DND-41 (cell line): ENCODE results near the gene ERGIC1.

Experiments used
- ATAC-seq: fragments of 200-7000 bp; cut with Tn5 transposase; 3 replicates; pipeline ENCODE4 v1.9.1; 2021; ENCODE audit warnings: low read depth; ENCODE audit not compliant: insufficient read depth
- DNase-seq: peaks from one replicate; pipeline ENCODE4 v3.0.0-alpha.2; 2020
- H2AFZ ChIP-seq: 2 replicates; pipeline ENCODE4 v1.6.0; 2012; ENCODE audit warnings: low read depth, low read length
- H3K27ac ChIP-seq: 2 replicates; pipeline ENCODE4 v1.5.1; 2012; ENCODE audit warnings: low read length, inconsistent platforms
- H3K27me3 ChIP-seq: fragments of 200-600 bp; sonication (generic); 2 replicates; pipeline ENCODE4 v1.6.0; 2012; ENCODE audit warnings: low read length, mild to moderate bottlenecking, inconsistent platforms; ENCODE audit not compliant: insufficient read depth, poor library complexity
- H3K36me3 ChIP-seq: 2 replicates; pipeline ENCODE4 v1.5.1; 2012; ENCODE audit warnings: low read length, inconsistent platforms; ENCODE audit not compliant: insufficient read depth
- H3K4me1 ChIP-seq: 2 replicates; pipeline ENCODE4 v1.5.1; 2012; ENCODE audit warnings: mild to moderate bottlenecking, low read length; ENCODE audit not compliant: insufficient read depth
- H3K4me2 ChIP-seq: 2 replicates; pipeline ENCODE4 v1.6.0; 2012; ENCODE audit warnings: mild to moderate bottlenecking, moderate library complexity, low read length, inconsistent platforms; ENCODE audit not compliant: insufficient read depth
- H3K4me3 ChIP-seq, 2 experiments: fragments of 200-600 bp in 1 of 2; shearing (Covaris generic) in 1 of 2; 2 replicates each; pipeline ENCODE4 v1.5.1; 2012 to 2016; ENCODE audit warnings: inconsistent platforms in 2 of 2, low read length in 2 of 2, mild to moderate bottlenecking in 2 of 2, low read depth in 1 of 2, moderate library complexity in 1 of 2
- H3K79me2 ChIP-seq: 2 replicates; pipeline ENCODE4 v1.6.0; 2012; ENCODE audit warnings: low read length, inconsistent platforms; ENCODE audit not compliant: insufficient read depth
- H3K9ac ChIP-seq: 2 replicates; pipeline ENCODE4 v1.6.0; 2012; ENCODE audit warnings: low read depth, mild to moderate bottlenecking, inconsistent platforms, low read length, moderate library complexity
- H3K9me3 ChIP-seq: 2 replicates; pipeline ENCODE4 v1.5.1; 2012; ENCODE audit warnings: low read length, moderate library complexity, mild to moderate bottlenecking, inconsistent platforms; ENCODE audit not compliant: insufficient read depth, severe bottlenecking
- H4K20me1 ChIP-seq: 2 replicates; pipeline ENCODE4 v1.6.0; 2012; ENCODE audit warnings: low read length; ENCODE audit not compliant: insufficient read depth
- EZH2 ChIP-seq: IDR thresholded peaks from 3 replicates; pipeline ENCODE4 v1.6.1; 2012; ENCODE audit warnings: borderline replicate concordance, low read depth, mild to moderate bottlenecking, moderate library complexity, low read length, inconsistent platforms; ENCODE audit not compliant: severe bottlenecking
- TF ChIP-seq, protein P1 (sequence below): IDR thresholded peaks from 2 replicates; pipeline ENCODE4 v1.5.1; 2012; ENCODE audit warnings: borderline replicate concordance, low read length, moderate library complexity, mild to moderate bottlenecking; ENCODE audit not compliant: poor library complexity, severe bottlenecking; ENCODE audit errors: extremely low read depth

Gene ERGIC1

DNA sequence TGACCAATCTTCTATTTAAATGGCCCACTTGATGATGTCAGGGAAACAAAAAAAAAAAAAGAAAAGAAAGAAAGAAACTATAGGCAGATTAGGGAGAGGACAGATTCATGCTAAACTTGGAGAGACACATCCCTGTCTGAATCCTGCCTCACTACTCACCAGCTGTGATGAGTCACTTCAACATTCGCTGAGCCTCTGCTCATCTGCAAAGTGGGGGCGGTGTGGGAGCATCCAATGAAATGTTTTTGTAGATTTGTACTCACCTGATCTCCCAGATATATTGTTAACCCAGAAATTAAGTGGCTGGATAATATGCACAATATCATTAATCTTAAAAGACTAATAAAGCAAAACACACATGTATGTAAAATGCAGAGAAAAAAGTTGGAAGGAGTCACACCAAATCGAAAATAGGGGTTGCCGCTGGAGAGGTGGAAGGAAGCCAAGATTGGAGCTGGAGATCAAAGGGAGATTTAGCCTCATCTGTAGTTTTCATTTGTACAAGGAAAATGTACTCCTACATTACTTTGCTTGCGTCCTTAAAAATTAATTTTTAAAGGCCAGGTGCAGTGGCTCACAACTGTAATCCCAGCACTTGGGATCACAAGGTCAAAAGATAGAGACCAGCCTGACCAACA lies 17.0 kb upstream of the ERGIC1 start:
- Histone ChIP-seq H2AFZ (no peak overlapping the region), H3K4me2 (no peak overlapping the region), H3K79me2 (no peaks in the 10 kb centered on the region), H3K27me3 (peaks cover 4% of the 10 kb centered on the region), H3K27ac (no peak overlapping the region), H3K9ac (no peak overlapping the region), H3K4me3 (no peak overlapping the region), H3K4me1 (no peaks in the 10 kb centered on the region), H3K36me3 (no peaks in the 10 kb centered on the region), H4K20me1 (no peaks in the 10 kb centered on the region), H3K9me3 (no peaks in the 10 kb centered on the region)
- TF ChIP-seq, protein P1, sequence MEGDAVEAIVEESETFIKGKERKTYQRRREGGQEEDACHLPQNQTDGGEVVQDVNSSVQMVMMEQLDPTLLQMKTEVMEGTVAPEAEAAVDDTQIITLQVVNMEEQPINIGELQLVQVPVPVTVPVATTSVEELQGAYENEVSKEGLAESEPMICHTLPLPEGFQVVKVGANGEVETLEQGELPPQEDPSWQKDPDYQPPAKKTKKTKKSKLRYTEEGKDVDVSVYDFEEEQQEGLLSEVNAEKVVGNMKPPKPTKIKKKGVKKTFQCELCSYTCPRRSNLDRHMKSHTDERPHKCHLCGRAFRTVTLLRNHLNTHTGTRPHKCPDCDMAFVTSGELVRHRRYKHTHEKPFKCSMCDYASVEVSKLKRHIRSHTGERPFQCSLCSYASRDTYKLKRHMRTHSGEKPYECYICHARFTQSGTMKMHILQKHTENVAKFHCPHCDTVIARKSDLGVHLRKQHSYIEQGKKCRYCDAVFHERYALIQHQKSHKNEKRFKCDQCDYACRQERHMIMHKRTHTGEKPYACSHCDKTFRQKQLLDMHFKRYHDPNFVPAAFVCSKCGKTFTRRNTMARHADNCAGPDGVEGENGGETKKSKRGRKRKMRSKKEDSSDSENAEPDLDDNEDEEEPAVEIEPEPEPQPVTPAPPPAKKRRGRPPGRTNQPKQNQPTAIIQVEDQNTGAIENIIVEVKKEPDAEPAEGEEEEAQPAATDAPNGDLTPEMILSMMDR: no peak
- TF ChIP-seq EZH2: no peak
- ATAC-seq (no peak), DNase-seq (no peak)

DNA sequence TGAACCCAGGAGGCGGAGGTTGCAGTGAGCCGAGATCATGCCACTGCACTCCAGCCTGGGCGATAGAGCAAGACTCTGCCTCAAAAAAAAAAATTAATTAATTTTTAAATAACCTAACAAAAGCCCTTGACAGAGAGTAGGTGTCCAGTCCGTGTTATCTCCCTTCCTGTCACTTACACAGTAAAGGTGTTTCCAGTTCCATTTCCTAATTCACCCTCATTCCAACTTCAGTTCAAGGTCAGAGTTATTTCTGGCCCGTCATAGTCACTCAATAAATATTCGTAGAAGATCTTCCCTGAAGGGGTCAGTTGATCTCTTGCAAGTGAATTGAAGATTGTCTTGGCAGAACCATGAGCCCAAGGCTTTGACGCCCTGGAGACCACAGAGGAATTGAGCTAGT lies 16.4 kb upstream of the ERGIC1 start:
- Histone ChIP-seq H3K4me2 (no peak overlapping the region), H3K9ac (no peak overlapping the region), H3K9me3 (no peaks in the 10 kb centered on the region), H4K20me1 (no peaks in the 10 kb centered on the region), H2AFZ (no peak overlapping the region), H3K27me3 (peaks cover 4% of the 10 kb centered on the region), H3K79me2 (no peaks in the 10 kb centered on the region), H3K4me1 (no peaks in the 10 kb centered on the region), H3K36me3 (no peaks in the 10 kb centered on the region), H3K4me3 (no peak overlapping the region), H3K27ac (no peak overlapping the region)
- TF ChIP-seq, protein P1: no peak
- no peak for TF ChIP-seq EZH2
- DNase-seq (no peak), ATAC-seq (no peak)

DNA sequence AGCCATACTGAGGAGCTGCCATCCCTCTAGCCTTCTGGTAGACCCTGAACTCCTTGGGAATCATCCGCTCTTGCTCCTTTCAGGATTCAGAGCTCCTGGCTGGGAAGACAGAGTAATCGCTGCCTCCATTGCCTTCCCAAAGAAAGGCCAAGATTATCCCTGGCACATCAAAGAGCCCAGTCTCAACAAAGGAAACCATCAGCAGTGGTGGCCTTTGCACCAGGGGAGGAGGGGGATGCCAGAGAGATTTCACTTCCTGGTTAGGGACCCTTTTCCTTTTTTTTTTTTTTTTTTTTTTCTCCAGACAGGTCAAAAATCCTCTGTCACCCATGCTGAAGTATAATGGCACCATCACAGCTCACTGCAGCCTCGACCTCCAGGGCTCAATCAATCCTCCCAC lies 16.0 kb upstream of the ERGIC1 start:
- DNase-seq (no peak), ATAC-seq (no peak)
- H3K9ac ChIP-seq: no peak overlapping the region
- no peaks in the 10 kb centered on the region for H4K20me1 ChIP-seq
- no peak overlapping the region for H3K4me2 ChIP-seq
- no peak overlapping the region for H3K4me3 ChIP-seq
- no peaks in the 10 kb centered on the region for H3K9me3 ChIP-seq
- H2AFZ ChIP-seq: no peak overlapping the region
- no peaks in the 10 kb centered on the region for H3K36me3 ChIP-seq
- H3K27me3 ChIP-seq: peaks cover 4% of the 10 kb centered on the region
- H3K79me2 ChIP-seq: no peaks in the 10 kb centered on the region
- no peak overlapping the region for H3K27ac ChIP-seq
- TF ChIP-seq EZH2: no peak
- TF ChIP-seq, protein P1: no peak
- H3K4me1 ChIP-seq: no peaks in the 10 kb centered on the region

DNA sequence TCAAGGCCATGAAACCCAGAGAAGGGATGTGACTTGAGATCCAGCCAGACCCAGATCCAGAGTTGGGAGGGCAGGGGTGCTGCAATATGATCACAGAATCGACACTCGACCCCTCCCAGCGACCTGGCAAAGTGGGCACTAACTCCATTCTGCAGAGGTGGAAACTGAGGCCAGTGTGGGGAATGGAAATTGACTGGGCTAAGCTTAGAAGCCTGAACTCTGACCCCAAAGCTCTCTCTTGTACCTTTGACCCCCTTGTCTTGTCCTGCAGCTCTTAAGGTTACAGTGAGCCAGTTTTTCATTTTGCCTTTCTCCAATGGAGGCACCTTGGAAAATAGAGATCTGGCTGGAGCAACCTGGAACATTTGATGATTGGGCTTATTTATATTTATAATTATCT lies 14.5 kb upstream of the ERGIC1 start:
- DNase-seq: no peak
- no peak overlapping the region for H3K4me2 ChIP-seq
- H3K27me3 ChIP-seq: peaks cover 4% of the 10 kb centered on the region
- H2AFZ ChIP-seq: no peak overlapping the region
- H3K4me3 ChIP-seq: no peak overlapping the region
- no peaks in the 10 kb centered on the region for H3K4me1 ChIP-seq
- H3K79me2 ChIP-seq: no peaks in the 10 kb centered on the region
- no peaks in the 10 kb centered on the region for H4K20me1 ChIP-seq
- no peak for TF ChIP-seq EZH2
- TF ChIP-seq, protein P1: no peak
- H3K27ac ChIP-seq: no peak overlapping the region
- H3K9ac ChIP-seq: no peak overlapping the region
- H3K36me3 ChIP-seq: no peaks in the 10 kb centered on the region
- ATAC-seq: no peak
- no peaks in the 10 kb centered on the region for H3K9me3 ChIP-seq
